ENCODE measurements around the gene CCNK.

Gene CCNK

DNA sequence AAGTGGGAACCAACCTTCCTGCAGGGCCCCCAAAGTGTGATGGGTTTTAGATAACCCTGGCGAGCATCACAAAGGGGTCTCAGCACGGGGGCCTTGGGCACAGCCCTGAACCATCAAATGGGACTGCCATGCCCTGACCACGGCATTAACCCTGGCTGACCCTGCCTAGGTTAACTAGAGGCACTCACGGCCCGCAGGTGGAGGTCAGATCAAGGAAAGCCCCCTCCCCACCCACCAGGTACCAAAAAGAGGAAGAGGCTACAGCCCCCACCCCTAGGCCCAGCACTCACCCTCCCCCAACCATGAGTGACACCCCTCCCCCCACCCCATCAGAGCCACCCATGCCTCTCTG is 42.5 kb downstream of the CCNK start:
- in situ Hi-C loops (cut with HindIII; ENCODE audit: low sequenced_read_pairs): no loop called here
- TF ChIP-seq CTCF (IDR thresholded peaks at IDR 0.05; ENCODE audit: low read depth, low read length): no peak
- no peak overlapping the region for H3K4me3 ChIP-seq (ENCODE audit: low read depth, low read length)
- no peak for DNase-seq (ENCODE audit: low read depth, low spot score)

DNA sequence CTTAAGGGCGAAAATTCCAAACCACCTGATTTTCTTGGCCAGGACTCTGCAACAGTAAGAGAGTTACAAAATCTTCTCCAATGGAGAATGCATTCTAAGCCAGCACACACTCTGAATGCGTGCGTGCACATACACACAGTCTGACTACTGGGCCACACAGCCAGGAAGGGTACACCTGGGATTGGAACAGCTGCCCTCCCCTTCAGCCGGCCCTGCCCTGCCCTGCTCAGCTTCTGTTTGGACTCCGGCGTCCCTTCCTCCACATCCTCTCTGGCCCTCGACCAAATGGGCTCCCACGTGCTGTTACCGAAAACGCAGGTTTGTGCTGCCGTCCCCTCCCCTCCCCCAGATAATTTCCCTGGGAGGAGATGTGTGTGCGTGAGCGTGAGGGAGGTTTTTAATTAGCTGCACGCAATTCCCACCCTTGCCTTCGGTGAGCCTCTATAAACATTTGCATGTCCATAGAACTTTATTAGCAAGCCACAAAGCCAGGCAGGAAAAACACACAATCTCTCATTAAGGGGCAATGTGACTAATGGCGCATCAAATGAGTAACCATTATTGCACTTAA is 43.0 kb downstream of the CCNK start:
- no peak overlapping the region for H3K4me3 ChIP-seq (ENCODE audit: low read depth, low read length)
- in situ Hi-C loops (cut with HindIII; ENCODE audit: low sequenced_read_pairs): no loop called here
- TF ChIP-seq CTCF (IDR thresholded peaks at IDR 0.05; ENCODE audit: low read depth, low read length): no peak
- DNase-seq (ENCODE audit: low read depth, low spot score): peak; percentile 26

DNA sequence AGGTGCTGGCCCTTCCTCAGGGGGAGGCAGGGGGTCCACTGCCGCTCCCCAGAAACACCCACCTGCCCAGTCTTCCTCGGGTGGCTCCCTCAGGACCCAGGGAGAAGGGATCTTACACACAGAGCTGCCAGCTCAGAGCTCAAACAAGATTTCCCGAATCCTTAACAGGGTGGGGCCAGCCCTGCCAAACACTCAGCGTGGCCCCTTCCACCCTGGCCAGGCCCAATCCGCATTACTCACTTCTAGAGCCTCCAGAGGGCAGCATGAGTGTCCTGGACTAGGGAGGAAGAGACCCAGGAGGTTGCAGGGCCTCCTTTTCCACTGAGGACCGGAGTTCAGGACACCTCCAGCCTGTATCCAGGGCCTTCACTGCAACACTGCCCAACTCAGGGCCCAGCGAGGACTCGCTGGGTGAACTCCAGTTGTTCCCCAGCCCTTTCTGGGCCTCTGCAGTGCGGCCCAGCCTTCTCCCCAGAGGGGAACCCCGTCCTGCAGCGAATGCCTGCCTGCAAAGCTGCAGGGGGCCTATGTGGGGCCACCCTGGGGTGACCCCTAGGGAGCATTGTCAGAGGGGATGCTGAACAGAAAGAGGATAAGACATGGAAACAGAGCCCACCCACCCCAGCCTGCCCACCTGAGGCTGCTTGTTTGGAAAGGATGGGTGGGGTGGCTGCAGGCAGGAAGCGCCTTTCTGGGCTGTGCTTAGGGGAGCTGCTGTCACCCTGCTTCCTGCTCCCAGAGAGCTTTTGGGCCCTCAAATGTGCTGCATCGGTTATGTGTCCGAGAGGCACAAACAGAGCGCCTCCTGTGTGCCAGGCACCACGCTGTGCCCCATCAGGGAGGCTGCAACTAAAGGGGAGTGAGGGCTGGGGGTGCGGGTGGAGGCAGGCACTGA is 43.8 kb downstream of the CCNK start:
- H3K4me3 ChIP-seq (ENCODE audit: low read depth, low read length): no peak overlapping the region
- in situ Hi-C loops (cut with HindIII; ENCODE audit: low sequenced_read_pairs): no loop called here
- peak; percentile 51 for TF ChIP-seq CTCF (IDR thresholded peaks at IDR 0.05; ENCODE audit: low read depth, low read length)
- DNase-seq (ENCODE audit: low read depth, low spot score): peak; percentile 50

GRCh38 chr14:99525699-99526080 is 44.5 kb downstream of the CCNK start:
- no peak for DNase-seq (ENCODE audit: low read depth, low spot score)
- H3K4me3 ChIP-seq (ENCODE audit: low read depth, low read length): no peak overlapping the region
- TF ChIP-seq CTCF (IDR thresholded peaks at IDR 0.05; ENCODE audit: low read depth, low read length): no peak
- in situ Hi-C loops (cut with HindIII; ENCODE audit: low sequenced_read_pairs): no loop called here

DNA sequence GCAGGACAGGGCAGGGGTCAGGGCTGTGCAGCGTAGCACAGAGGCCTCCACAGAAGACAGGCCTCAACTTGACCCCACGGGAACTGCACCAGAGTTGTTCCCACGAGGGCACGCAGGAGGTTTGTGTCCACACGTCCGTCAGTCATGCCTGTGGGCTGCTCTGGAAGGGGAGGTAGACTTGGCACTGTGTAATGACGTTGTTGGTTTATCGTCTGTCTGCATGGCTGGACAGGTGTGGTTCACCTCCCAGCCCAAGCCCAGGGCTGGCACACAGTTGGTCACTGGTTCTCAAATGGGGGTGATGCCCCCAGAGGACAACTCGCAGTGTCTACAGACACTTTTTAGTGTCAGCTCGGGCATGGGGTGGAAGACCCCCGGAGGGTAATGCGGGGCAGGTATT is 45.8 kb downstream of the CCNK start:
- no peak for DNase-seq (ENCODE audit: low read depth, low spot score)
- in situ Hi-C loops (cut with HindIII; ENCODE audit: low sequenced_read_pairs): no loop called here
- TF ChIP-seq CTCF (IDR thresholded peaks at IDR 0.05; ENCODE audit: low read depth, low read length): no peak
- H3K4me3 ChIP-seq (ENCODE audit: low read depth, low read length): no peak overlapping the region

GRCh38 chr14:99527427-99528076 is 46.3 kb downstream of the CCNK start:
- in situ Hi-C loops (cut with HindIII; ENCODE audit: low sequenced_read_pairs): no loop called here
- no peak for TF ChIP-seq CTCF (IDR thresholded peaks at IDR 0.05; ENCODE audit: low read depth, low read length)
- DNase-seq (ENCODE audit: low read depth, low spot score): no peak
- H3K4me3 ChIP-seq (ENCODE audit: low read depth, low read length): no peak overlapping the region

Data from astrocyte of the spinal cord (primary cell).